ENCODE results near the gene SLU7.

The SLU7 gene

DNA sequence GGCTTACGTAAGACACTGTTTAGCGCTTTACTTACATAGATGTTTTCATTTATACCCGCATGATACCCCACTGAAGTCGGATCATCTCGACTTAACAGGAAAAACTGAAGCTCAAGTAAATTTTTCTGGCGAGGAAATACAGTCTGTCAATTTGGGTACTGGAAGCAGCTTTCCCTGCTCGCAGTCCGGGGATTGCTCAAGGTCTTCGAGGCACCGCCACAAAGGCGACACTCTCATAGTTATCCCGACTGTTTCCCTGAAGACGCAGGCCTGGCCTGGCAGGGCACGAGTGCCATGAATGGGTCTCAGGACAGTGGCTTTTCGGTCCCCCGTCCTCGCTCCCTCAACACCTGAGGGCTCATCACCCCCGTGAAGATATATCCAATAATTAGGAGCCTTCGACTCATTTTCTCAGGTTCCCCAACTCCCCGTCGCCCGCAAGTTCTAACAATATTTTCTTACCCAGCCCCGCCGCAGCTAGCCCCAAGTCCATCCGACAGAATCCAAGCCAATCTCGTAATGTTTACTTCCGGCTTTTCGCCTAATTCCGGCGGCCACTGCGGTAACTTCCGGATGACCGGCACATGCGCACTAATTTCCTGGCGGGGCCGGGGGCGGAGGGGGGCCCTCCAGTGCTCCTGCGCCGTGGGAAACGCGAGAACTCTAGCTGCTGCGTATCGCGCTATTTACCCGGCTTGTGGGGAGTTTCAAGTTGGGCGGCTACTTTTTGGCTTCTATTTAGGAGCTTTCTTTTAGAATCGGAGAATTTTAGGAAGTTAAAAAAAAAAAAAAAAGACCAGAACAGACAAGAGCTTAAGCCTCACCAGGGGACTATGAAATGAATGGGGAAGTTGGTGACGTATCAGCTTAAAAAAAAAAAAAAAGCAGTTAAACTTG lies at the start of gene SLU7:
Gene SLU7, minus strand, starts transcription at position 521 of the 897 bp plus-strand sequence. CDS start 3,787 bp downstream, outside the sequence.
- DNase-seq (ENCODE audit: low read depth in 2 of 2, low spot score in 1 of 2) = peak; percentile 87 to 89

DNA sequence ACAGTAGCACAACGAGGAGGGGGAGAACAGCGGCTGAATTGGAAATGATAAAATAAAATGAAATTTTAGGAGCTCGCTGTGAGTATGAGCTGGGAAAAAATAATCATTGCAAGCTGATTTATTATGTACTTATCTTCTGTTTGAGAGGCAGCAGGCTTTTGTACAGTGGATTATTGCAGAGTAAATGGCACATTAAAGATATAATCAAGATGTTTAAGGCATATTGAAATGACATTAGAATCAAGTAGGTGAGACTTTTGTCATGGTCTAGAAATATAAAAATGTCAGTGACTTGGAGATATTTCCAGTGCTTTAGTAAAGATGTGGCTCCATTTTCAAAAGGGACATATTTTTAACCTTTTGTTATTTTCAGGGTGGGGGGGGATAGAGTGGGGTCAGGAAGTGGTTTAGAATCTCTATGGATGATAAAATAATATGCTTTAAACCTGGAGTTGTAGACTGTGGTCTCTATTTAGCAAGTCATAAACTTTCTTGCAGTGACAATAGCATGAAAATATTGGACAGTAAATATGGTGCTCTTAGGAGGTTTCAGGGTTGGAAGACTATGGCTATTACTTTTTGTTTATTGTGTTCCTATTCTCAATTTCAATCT lies 49.6 kb upstream of the SLU7 start:
- DNase-seq (ENCODE audit: low read depth in 2 of 2, low spot score in 1 of 2) = no peak

DNA sequence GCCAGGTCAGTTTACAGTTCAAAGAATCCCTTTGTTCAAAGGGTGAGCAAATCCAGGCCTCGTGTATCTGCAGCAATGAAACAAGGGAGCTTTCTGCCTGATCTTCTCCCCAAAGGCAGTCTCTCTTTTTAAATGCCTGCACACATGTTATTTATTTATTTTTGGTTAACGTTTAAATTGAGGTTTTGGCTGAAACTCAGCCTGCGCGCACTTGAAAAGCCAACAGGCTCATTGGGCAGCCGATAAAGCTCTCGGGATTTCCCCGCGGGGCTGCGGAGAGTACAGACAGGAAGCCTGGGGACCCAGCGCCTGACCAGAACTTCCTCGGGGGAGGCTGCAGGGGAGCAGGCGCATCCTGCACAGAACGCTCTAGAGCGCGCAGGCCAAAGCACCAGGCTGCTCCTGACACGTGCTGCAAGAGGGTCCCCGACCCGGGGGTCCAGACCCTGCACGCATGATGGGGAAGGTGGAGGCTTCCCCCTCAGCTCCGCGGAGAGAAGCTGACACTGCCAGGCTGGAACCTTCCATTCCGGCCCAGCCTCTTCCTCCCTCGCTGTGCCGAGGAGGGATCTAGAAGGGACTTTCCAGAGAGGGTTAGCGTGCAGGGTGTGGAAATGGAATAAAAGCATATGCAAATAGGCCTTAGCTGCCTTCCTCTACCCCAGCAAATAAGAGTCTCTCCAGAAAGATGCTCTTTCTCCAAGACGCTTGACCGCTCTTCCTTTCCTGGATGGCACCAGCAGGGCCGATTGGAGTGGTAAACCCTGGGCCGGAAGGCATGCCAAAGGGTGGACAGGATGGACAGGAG lies 48.9 kb upstream of the SLU7 start:
- DNase-seq (ENCODE audit: low read depth in 2 of 2, low spot score in 1 of 2) = peak; percentile 49 to 65

GRCh38 chr5:160466889-160467554 lies 48.1 kb upstream of the SLU7 start:
- no peak for DNase-seq (ENCODE audit: low read depth in 2 of 2, low spot score in 1 of 2)

DNA sequence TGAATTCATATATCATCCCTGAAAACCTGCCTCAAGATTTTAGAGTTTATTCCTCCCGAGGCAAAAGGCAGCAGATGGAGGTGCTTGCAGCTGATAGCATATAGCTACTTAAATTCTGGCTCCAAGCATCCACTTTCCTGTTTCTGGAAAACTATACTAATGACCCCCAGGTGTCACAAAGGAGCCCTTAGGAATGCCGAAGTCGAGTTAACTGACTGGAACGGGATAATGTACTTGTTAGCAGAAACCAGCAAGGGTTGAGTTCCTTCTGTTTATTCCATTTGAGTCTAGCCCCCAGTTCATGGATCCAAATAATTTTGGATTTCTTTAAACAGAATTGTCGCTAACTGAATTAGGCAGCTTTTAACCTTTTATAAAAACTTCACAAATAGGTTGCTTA lies 47.2 kb upstream of the SLU7 start:
- DNase-seq (ENCODE audit: low read depth in 2 of 2, low spot score in 1 of 2) = no peak

GRCh38 chr5:160464466-160464797 lies 45.6 kb upstream of the SLU7 start:
- no peak for DNase-seq (ENCODE audit: low read depth in 2 of 2, low spot score in 1 of 2)

GRCh38 chr5:160463740-160464465 lies 45.0 kb upstream of the SLU7 start:
- DNase-seq (ENCODE audit: low read depth in 2 of 2, low spot score in 1 of 2) = no peak

- DNase-seq (ENCODE audit: low read depth in 2 of 2, low spot score in 1 of 2) = no peak
Observed at GRCh38 chr5:160463227-160463626, 44.3 kb upstream of the SLU7 start.

- no peak for DNase-seq (ENCODE audit: low read depth in 2 of 2, low spot score in 1 of 2)
Observed at GRCh38 chr5:160462167-160462566, 43.3 kb upstream of the SLU7 start.

- no peak for DNase-seq (ENCODE audit: low read depth in 2 of 2, low spot score in 1 of 2)
Observed at GRCh38 chr5:160461378-160461777, 42.5 kb upstream of the SLU7 start.

- DNase-seq (ENCODE audit: low read depth in 2 of 2, low spot score in 1 of 2) = no peak
Observed at GRCh38 chr5:160460377-160461049, 41.6 kb upstream of the SLU7 start.

- no peak for DNase-seq (ENCODE audit: low read depth in 2 of 2, low spot score in 1 of 2)
Observed at GRCh38 chr5:160458806-160459800, 40.2 kb upstream of the SLU7 start.

- DNase-seq (ENCODE audit: low read depth in 2 of 2, low spot score in 1 of 2) = no peak
Observed at GRCh38 chr5:160457252-160457651, 38.4 kb upstream of the SLU7 start.

- no peak for DNase-seq (ENCODE audit: low read depth in 2 of 2, low spot score in 1 of 2)
Observed at GRCh38 chr5:160456480-160457177, 37.7 kb upstream of the SLU7 start.

- no peak for DNase-seq (ENCODE audit: low read depth in 2 of 2, low spot score in 1 of 2)
Observed at GRCh38 chr5:160455600-160455999, 36.7 kb upstream of the SLU7 start.

- no peak for DNase-seq (ENCODE audit: low read depth in 2 of 2, low spot score in 1 of 2)
Observed at GRCh38 chr5:160453751-160454150, 34.9 kb upstream of the SLU7 start.

- no peak for DNase-seq (ENCODE audit: low read depth in 2 of 2, low spot score in 1 of 2)
Observed at GRCh38 chr5:160452795-160453194, 33.9 kb upstream of the SLU7 start.

GRCh38 chr5:160452036-160452435 lies 33.2 kb upstream of the SLU7 start:
- no peak for DNase-seq (ENCODE audit: low read depth in 2 of 2, low spot score in 1 of 2)
